SW 1271 (cell line): ENCODE measurements around the gene RPS15.

ENCODE experiments used
- DNase-seq, 2 experiments: peaks; one replicate each; lab custom pipeline; 2025; lab: John Stamatoyannopoulos, UW

RPS15 gene

DNA sequence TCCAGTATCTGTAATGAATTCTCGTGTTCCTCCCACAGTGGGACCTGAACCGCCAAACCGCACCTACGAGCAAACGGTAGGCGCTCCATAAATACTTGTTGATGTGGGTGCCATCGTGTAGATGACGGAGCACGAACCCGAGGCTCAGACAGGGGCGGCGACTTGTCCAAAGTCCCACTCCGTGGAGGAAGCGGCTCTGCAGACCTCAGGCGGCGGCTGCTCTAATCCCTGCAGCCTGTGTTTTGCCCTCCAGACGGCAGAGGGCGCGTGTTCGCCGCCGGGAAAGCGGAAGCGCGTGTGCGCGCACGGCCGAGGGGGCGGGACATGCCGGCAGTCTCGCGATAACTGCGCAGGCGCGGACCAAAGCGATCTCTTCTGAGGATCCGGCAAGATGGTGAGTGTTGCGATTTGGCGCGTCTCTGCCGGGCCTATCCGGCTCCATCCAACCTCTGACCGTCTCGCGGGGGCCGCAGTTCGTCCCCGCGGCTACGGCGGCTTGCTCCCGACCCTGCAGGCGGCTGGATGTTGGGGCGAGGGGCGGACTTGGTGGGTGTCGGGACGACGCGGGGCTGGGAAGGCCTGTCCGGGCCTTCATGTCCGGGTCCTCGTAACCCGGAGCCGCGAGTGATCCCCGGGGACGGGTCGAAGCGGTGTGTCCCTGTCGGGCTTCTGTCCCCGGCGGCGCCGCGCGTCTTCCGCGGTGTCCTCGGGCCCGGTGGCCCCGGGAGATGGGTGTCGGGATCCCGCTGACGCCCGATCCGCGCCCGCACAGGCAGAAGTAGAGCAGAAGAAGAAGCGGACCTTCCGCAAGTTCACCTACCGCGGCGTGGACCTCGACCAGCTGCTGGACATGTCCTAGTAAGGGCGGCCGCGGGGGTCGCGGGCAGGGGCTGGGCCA is at the start of gene RPS15:
Gene RPS15 (plus strand): TSS at position 362 of the 898 bp plus-strand sequence. CDS start 30 bp downstream, at position 392.
- peak; percentile 76 to 87 for DNase-seq

DNA sequence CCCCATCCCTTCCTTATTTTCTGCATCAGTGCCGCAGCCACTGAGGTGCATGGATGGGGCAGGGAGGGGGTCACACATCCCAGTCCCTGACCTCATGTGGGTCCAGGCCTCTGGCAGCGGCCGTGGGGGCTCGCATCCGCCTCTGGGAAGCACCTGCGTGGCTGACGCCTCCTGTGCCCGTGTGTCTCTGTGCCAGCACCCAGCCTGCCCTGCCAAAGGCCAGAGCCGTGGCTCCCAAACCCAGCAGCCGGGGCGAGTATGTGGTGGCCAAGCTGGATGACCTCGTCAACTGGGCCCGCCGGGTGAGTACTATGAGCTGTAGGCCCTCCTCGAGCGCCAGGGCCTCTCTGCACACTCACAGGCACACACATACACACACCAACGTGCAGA is 49.6 kb upstream of the RPS15 start:
- DNase-seq = no peak

DNA sequence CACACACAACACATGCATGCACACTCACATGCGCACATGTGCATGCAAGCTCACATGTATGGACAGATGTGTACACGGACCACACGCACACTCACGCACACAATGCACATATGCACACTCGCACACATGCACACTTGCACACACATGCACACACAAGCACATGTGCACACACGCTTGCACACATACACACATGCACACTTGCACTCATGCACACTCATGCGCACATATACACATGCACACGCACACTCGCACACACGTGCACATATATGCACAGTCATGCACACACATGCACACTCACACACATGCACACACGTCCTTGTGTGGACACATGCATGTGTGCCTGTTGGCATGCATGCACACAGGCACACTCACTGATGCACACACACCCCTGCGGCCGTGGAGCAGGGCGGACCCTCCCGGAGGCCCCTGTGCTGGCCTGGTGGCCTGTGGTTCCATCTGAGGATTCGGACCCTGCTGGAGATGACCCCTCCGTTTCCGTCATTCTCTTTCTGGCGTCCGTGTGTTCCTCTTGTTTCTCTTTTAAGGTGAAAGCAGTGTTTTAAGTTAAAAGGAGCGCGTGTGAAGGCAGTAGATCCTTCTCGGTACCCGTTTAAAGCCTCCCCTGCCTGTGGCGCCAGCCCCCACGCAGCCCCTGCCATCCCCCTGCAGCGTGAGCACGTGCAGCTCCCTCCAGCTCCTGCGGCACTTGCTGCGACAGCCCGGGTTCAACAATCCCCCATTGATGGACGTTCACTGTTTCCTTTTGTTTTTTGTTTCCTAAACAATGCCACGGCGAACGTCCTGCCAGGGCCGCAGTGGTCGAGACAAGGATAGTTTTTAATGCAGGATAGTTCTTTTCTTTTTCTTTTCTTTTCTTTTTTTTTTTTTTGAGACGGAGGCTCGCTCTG is 48.9 kb upstream of the RPS15 start:
- DNase-seq = no peak

DNA sequence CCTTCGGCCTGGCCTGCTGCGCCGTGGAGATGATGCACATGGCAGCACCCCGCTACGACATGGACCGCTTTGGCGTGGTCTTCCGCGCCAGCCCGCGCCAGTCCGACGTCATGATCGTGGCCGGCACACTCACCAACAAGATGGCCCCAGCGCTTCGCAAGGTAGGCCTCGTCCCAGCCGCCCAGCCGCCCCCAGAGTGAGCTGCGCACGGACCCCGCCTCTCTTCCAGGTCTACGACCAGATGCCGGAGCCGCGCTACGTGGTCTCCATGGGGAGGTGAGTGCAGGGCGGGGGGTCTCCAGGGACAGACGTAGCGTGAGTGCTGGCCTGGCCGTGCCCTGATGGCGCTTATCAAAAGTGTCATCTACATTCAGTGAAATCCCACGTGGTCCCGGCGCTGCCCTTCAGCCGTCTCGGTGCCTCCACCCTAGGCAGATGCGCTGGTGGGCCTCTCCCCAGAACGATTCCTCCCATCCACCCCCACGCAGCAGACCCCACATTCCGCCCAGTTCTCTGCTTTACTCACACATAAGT is 47.2 kb upstream of the RPS15 start:
- DNase-seq = no peak

DNA sequence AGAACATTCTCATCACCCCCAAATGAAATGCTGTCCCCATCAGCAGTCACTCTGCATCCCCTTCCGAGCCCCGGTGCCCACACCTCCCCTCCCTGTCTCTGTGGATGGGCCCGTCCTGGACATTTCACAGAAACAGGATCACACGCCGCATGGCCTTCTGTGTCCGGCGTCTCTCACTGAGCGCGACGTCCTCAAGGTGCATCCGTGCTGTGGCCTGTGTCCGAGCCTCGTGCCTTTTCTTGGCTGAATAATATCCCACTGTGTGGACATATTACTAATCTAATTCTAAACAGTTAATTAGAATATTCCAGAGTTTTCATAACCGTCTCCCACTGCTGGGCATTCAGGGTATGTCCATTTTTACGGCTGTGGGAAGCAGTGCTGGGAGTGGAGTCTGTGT is 45.8 kb upstream of the RPS15 start:
- DNase-seq = no peak

DNA sequence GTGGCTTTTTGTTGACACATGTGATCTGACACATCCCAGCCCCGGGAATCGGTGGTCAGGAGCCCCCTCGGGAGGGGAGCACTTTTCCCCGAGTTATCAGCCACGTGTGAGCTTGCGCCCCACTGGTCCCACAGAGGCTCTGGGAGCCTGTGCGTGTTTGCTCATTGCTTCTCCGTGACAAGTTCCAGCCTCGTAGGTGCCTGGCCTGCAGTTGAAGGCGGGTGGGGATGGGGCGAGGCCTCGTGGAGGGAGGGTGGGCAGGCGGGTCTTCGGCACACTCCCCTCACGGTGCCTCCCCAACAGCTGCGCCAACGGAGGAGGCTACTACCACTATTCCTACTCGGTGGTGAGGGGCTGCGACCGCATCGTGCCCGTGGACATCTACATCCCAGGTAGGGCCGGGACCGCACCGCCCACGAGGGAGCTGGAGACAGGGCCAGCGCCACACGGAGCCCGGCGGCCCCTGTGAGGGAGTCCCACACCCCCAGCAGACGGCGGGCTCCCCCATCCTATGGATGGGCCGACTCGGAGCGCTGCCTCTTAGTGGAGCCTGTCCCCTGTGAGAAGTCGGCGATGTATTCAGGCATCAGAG is 45.2 kb upstream of the RPS15 start:
- DNase-seq = no peak

DNA sequence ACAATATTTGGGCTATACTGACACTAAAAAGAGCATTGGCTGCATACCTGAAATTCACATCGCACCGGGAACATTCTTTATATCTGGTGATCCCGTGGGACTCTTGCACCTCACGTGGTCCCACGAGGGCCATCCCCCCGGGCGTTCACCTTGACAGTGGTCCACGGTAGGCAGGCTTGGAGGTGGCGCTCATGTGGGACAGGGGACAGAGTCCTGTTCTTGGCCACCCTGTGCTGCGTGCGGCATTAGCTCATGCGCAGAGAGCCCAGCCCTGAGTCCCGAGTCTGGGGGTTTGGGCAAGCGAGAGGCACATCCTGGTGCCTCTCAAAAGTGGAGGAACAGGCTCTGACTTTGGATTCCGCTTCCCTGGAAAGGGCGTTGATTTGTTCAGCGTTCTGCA is 44.4 kb upstream of the RPS15 start:
- DNase-seq = no peak

DNA sequence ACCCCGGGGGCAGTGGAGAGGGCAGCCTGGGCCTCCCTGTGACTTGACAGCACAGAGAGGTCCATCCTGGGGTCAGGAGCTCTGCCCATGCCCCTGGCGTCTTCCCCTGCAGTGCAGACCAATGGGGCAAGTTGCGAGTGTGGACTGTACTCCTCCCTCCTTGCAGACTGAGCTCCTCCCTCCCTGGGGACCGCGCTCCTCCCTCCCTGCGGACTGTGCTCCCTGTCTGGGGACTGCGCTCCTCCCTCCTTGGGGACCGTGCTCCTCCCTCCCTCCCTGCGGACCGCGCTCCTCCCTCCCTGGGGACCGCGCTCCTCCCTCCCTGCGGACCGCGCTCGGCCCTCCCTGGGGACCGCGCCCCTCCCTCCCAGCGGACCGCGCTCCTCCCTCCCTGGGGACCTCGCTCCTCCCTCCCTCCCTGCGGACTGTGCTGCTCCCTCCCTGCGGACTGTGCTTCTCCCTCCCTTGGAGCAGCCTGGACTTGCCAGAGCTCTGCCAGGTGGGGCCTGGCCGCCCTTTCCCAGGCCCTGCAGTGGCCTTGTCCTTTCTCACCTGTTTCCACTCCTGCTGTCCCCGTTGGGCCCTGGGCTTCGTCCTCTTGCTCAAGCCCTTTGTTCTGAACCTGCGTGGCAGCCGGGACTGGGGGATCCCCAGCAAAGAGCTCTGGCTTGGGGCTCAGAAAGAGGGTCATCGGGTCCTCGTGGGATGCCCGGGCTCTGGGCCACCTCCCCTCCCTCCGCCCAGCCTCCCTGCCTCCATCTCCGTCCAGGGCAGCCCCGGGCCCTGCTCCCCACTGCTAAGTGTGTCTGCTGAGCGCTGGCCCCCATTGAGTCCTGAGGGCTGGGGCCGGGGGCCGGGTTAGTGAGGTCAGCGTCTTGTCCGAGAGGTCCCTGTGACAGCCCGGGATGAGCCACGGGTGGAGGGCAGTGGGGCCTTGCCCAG is 43.7 kb upstream of the RPS15 start:
- no peak for DNase-seq

DNA sequence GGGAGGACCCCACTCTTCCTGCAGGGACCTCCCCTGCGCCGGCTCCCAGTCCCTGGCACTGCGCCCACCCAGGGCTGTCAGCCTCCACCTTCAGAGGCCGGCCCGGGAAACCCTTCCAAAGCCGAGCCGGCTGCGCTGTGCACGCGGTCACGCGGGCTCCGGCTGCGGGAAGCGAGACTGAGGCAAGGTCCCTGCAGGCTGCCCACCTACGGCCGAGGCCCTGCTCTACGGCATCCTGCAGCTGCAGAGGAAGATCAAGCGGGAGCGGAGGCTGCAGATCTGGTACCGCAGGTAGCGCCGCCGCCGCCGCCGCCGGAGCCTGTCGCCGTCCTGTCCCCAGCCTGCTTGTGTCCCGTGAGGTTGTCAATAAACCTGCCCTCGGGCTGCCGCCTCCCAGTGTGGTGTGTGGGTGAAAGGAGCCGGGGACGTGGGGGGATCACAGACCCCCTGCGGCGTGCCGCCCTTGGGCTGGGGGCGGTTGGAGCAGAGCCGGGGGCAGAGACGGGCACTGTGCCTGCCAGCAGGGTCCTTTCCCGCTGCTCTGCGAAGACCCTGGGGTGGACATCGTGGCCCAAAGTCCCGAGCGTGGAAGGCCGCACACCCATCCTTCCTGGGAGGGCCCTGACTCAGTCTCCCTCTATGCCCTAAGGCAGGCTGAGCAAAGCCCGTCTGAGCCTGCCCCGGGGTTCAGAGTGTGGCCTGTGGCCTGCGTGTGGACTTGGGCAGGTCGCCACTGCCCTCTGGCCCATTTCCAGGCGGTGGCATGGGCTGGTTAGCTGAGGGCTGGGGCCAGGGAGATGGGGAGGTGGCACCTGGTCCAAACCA is 42.8 kb upstream of the RPS15 start:
- DNase-seq = no peak

DNA sequence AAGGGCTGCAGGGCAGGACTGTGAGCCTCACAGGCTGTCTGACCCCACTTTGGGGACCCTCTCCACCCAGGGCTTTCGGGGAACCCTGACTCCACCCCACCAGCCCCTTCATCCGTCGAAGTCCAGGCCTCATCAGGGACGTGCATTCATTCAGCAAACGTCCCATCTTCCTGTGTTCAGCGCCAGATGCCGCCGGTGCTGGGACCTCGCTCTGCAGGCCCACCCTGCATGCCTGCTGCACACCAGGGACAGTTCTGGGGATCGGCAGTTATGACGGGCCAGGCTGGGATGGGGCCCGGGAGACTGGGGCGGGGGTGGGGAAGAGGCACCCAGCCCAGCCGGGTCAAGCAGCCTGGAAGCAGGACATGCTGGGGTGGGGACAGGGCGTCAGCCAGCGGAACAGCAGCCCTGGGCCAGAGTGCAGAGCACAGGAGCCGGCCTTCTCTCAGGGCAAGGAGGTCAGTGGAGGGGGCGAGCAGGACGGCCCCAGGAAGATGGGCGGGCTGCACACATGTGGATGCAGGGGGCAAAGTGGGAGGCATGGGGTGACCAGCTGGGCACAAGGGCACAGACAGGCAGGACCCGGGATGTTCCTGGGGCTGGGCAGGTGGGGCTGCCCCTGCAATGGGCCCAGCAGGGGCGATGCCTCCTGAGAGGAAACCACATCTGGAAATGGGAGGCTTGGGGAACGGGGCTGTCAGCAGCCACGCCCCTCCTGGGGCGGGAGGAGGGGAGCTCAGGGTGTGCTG is 42.0 kb upstream of the RPS15 start:
- no peak for DNase-seq

DNA sequence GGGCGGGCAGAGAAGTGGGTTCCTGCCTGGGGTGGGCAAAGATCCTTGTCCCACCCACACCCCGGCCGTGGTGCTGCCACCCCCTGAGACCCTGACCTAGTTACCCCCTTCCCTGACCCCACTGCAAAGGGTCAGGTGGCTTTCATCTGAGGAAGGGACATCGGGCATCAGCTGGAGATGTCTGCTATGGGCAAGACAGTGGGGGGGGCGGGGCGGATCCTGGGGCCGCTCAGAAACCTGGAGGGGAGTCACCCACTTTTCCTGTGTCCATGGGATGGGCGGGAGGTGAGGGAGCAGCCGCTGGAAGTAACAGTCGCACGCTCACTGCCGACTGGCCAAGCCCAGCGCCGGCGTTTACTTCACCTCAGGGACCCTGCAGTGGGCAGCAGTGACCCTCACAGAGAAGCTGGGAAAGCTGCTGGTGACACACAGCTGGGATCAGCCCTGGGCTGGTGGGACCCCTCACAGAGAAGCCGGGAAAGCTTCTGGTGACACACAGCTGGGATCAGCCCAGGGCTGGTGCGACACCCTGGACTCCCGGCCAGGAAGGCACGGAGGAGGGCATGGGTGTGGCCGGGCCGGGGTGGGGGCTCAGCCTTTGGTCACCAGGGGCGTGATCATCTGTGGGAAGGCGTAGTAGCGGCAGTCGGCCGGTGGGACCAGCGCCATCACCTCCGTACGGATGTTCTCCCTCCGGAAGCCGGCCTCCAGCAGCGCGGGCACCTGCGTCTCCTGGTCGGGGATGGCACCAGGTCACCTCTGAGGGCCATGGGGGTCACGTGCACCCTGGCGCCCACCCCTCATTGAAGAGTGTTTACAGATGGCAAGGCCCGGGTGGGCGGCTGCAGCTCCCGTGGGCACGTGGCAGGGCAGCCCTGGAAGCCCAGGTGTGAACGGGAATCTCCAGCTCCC is 41.2 kb upstream of the RPS15 start:
- DNase-seq = no peak

DNA sequence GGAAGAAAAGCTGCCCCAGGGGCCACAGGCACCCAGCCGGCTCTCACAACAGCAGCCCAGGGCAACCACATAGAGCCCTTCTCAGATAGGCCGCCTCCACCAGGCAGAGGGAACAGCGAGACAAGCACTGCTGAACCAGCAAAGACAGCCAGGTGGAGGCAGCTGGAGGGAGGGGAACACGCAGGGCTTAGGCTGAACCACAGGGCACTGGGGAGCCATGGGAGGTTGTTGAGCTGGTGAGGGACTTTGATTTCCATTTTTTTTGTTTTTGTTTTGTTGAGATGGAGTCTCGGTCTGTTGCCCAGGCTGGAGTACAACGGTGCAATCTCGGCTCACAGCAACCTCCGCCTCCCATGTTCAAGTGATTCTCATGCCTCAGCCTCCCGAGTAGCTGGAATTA is 40.4 kb upstream of the RPS15 start:
- DNase-seq = no peak

DNA sequence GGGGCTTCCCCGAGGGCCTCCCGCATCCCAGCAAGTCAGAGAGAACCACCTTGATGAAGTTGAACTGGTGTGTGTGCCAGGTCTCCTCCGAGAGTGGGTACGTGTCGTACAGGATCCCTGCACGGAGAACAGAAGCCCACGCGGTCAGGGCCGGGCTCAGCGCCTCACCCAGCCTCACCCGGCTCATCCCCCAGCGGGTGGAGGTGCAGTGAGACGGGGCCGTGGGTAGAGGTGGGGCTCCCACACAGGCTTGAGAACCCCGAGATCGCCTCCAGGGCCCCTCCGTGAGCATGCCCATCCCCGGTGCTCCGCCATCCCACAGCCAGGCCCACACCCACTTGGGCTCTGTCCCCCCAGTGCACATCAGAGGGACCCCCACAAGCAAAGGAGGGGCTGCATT is 39.1 kb upstream of the RPS15 start:
- no peak for DNase-seq

DNA sequence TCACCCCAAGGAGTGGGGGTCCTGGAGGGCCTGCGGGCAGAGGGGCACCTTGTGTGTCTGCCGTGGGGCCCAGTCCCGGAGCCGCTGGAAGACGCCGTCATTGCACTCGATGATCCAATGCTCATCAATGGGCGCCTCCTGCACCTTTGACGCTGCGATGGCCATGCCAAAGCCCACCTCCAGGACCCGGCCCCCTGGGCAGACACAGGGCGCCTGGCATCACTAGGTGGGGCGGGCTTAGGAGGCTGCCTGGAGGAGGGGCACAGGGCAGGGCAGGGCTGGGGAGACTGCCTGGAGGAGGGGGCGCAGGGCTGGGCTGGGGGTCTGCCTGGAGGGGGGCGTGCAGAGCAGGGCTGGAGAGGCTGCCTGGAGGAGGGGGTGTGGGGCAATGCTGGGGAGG is 38.5 kb upstream of the RPS15 start:
- no peak for DNase-seq

DNA sequence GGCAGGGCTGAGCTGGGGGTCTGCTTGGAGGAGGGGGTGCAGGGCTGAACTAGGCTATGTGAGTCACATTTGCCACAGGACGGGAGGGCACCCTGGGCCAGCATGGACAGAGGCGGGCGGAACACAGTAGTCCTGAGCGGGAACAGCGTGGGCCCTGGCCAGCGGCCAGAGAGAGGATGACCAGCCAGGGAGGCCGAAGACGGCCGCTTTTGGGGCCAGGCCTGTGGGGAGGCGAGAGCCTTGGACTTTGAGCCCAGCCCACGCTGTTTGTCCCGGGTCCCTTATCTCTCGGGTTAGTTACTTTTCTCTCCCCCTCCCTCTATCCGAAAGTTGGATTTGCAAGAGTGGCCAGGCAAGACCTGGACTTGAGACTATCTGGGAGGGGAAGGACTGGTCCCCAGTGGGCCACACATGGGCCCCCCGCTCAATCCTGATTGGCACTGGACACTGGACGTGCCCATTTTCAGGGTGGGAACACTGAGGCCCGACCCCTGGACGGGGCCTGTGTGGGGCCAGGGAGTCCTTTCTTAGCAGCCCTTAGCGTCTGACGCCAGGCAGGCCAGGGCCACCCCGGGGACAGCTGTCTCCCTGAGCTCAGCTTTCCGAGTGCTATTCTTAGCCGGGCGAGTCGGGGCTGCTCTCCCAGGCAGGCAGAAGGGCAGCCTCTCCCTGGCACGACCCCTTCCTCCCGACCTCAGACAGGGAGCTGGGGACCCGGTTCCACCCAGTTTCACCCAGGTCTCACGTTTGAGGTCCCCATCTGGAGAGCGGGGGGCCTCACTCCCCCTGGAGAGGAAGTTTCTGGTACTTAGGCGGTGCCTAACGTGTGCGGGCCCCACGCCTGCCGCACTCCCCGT is 37.7 kb upstream of the RPS15 start:
- peak in 1 of 2 experiments; percentile 19 for DNase-seq

DNA sequence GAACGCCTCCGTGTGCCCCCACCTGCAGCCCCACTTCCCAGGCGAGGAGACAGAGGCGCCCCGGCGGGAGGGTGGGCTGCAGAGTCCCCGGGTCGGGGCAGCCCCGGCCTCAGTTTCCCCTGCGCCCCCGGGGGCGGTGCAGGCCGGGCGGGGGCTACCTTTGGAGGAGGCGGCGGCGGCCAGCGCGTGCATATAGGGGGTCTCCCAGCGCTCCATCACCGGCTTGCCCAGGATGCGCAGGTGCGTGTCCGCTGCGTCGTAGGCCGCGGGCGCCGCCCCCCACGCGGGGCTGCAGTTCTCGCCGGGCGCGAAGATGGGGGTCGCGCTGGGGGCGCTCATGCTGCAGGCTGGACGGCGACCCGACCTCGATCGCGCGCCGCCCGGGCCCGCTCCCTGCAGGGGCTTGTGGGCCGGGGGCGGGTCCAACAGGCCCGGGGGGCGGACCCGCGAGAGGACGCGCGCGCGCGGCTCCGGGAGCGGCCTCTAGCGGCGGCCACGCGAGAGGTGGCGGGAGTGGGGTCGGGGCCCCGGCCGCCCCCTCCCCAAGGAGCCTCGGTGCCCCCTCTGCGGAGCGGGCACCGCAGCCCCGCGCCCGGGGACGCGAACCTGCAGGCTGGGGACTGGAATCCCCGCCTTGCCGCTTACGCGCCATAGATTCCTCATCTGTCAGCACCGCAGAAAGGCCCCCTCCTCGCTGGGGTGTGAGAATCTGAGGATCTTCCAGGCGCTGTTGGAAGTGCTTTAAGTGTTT is 36.9 kb upstream of the RPS15 start, which contains the start of gene GAMT:
Gene GAMT (minus strand): TSS at position 405 of the 751 bp plus-strand sequence. CDS start 66 bp downstream, at position 339.
- peak in 1 of 2 experiments; percentile 28 for DNase-seq

DNA sequence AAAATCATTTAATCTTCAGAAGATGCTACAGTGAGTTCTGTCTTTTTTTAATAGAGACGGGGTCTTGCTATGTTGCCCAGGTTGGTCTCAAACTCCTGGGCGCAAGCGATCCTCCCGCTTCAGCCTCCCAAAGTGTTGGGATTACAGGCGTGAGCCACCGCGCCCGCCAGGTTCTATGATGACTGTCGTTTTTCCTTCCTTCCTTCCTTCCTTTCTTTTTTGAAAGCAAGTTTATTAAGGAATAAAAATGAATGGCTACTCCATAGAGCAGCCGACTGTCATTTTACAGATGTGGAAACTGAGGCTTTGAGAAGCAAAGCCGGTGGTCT is 36.3 kb upstream of the RPS15 start:
- no peak for DNase-seq
